Naive thymus-derived CD8-positive, alpha-beta T cell (primary cell): ENCODE results near the gene CYP39A1. TPM values are rescaled to one million over a fixed set of nuclear protein-coding genes. Genes with fewer than 3 reads are reported as not detected.

ENCODE experiments used
- ATAC-seq, 2 donors: fragments of 150-1000 bp; cut with Tn5 transposase in 1 of 2; sonication (Bioruptor Pico), chemical (Tn5 transposase) in 1 of 2; 1 replicate in 1 of 2; 2 replicates in 1 of 2; pipeline ENCODE4 v1.10.0; 2021; ENCODE audit warnings: mild to moderate bottlenecking in 2 of 2, moderate library complexity in 2 of 2
- POLR2A ChIA-PET: fragments of 350-600 bp; sonication (Branson Sonifier 250); formaldehyde crosslinking; loops from one replicate; lab custom pipeline; 2021; ENCODE audit warnings: antibody characterized with exemption; lab: Charles Lee
- DNase-seq, 10 donors: peaks; one replicate each; pipeline versions ENCODE4 v3.0.0 to v3.0.0-alpha.2; 2020 to 2022
- H3K27ac Mint-ChIP-seq, 10 donors: one replicate each; pipeline ENCODE4 v1.8.0; 2020 to 2022; ENCODE audit warnings: mild to moderate bottlenecking in 10 of 10, mixed read lengths in 10 of 10, moderate library complexity in 4 of 10, inconsistent platforms in 1 of 10
- H3K27me3 Mint-ChIP-seq, 5 donors: one replicate each; pipeline ENCODE4 v1.8.0; 2021 to 2022; ENCODE audit warnings: mixed read lengths in 5 of 5
- H3K36me3 Mint-ChIP-seq, 3 donors: one replicate each; pipeline ENCODE4 v1.8.0; 2020 to 2022; ENCODE audit warnings: mixed read lengths in 3 of 3, mild to moderate bottlenecking in 2 of 3, inconsistent platforms in 1 of 3
- H3K4me1 Mint-ChIP-seq, 4 donors: one replicate each; pipeline ENCODE4 v1.8.0; 2021 to 2022; ENCODE audit warnings: mixed read lengths in 4 of 4
- H3K4me3 Mint-ChIP-seq, 10 donors: one replicate each; pipeline ENCODE4 v1.8.0; 2020 to 2022; ENCODE audit warnings: mild to moderate bottlenecking in 10 of 10, mixed read lengths in 10 of 10, moderate library complexity in 6 of 10, inconsistent platforms in 1 of 10
- H3K9me3 Mint-ChIP-seq, 9 donors: one replicate each; pipeline ENCODE4 v1.8.0; 2020 to 2022; ENCODE audit warnings: mixed read lengths in 9 of 9, mild to moderate bottlenecking in 3 of 9, inconsistent platforms in 1 of 9, moderate library complexity in 1 of 9
- polyA plus RNA-seq, 3 donors: library from polyadenylated mRNA; unstranded; fragments of 300-500 nt; fragmentation: Illumina TruSeq; gene quantifications; one replicate each; pipeline ENCODE4 v1.2.3, GENCODE V29; 2021
- total RNA-seq, 8 experiments: library from RNA in 2 of 8; stranded (reverse) in 2 of 8; gene quantifications; one replicate each; pipeline ENCODE4 v1.2.3 and lab custom pipeline; 2021 to 2026

Gene CYP39A1
- total and polyA plus RNA-seq, 5 experiments from 2014 or later = not detected

DNA sequence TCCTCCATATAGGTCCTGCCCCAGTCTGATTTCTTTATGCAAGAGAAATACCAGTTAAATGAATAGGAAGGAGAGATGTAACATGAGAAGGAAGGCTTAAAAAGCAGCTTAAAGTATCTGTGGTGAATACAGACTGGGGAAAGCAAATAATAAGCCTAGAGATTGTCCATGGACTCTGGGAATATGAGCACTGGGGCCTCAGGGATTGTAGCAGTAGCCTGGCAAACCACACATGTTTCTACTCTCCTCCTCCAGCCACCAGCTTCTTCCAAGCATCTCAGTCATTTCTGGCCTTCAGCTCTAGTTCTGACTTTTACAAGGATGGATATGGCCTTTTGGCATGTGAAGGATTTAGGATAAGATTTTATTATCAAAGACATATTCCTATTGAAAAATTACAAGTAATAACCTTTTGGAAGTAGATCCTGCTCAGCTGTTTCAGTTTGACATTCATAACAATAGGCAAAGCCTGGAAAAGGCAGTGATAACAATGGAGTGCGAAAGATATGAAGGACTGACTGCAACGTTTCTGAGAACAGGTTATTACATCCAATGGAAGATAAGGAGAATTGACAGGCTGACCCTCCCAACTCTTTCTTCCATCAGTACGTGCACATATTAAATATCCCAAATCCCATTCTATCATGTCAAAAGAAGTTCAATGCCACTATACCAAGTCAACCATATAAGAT is 41.6 kb downstream of the CYP39A1 start:
- ATAC-seq (no peak), DNase-seq (no peak)
- no peak overlapping the region for H3K4me3 Mint-ChIP-seq
- H3K27ac Mint-ChIP-seq = no peak overlapping the region
- H3K27me3 Mint-ChIP-seq = peaks cover 8 to 20% (median 10%) of the 10 kb centered on the region in 5 donors
- no peaks in the 10 kb centered on the region for H3K36me3 Mint-ChIP-seq
- POLR2A ChIA-PET = no interaction called here
- no peaks in the 10 kb centered on the region for H3K9me3 Mint-ChIP-seq
- no peaks in the 10 kb centered on the region for H3K4me1 Mint-ChIP-seq

DNA sequence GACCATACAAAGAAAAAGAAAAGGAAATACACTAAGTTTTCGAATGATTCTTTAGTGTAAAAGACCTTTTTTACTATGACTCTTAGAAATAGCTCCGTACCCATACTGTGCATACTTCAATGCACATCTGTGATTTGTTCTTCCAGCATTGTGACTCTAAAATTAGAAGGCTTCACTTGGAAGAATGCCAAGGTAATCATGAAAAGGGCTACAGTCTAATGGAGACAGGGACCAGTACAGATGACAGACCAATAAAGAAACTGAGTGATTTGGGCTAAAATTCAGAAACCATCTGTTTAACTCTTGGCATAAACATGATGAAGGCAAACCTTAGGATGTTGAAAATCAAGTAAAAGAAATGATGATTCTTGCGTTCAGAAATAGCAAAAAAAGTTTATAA is 46.3 kb downstream of the CYP39A1 start:
- ATAC-seq (no peak), DNase-seq (no peak)
- Mint-ChIP-seq H3K4me3 (no peak overlapping the region), H3K27me3 (peaks cover 6 to 15% (median 7%) of the 10 kb centered on the region in 5 donors), H3K9me3 (no peaks in the 10 kb centered on the region), H3K36me3 (no peaks in the 10 kb centered on the region), H3K27ac (no peak overlapping the region), H3K4me1 (no peaks in the 10 kb centered on the region)
- POLR2A ChIA-PET = no interaction called here

DNA sequence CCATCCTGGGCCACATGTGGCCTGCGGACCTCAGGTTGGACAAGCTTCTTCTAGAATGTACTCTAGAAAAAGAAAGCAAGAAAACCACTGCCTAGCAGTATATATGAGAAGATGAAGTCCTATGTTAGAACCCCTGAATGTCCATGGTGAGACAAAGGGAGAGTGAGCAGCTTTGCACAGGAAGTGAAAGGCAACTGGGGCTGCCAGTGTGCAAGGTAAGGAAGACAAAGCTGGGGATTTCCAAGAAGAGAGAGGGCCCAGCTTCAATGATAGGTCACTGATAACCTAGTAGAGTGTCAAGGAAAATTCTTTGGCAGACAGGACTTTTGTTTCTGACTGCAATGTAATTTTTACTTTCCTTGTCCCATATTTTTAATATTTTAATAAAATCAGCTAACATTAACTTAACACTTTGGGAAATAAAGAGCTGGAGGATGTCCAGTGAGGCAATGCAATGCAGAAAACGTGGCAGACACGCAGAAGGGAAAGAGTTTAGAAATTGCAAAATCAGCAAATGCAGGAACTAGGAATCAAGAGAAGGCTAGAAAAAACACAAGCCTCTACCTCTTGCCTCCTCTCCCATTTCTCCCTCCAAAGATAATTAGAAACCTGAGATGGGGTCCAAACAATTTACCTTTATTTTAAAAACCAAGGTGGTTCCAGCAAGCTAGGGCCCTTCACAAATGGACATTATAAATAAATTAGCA is 47.4 kb downstream of the CYP39A1 start:
- DNase-seq (no peak), ATAC-seq (no peak)
- Mint-ChIP-seq H3K27me3 (peaks cover 12 to 22% (median 15%) of the 10 kb centered on the region in 5 donors), H3K27ac (no peak overlapping the region), H3K9me3 (no peaks in the 10 kb centered on the region), H3K4me3 (no peak overlapping the region), H3K36me3 (no peaks in the 10 kb centered on the region), H3K4me1 (no peaks in the 10 kb centered on the region)
- POLR2A ChIA-PET = no interaction called here

DNA sequence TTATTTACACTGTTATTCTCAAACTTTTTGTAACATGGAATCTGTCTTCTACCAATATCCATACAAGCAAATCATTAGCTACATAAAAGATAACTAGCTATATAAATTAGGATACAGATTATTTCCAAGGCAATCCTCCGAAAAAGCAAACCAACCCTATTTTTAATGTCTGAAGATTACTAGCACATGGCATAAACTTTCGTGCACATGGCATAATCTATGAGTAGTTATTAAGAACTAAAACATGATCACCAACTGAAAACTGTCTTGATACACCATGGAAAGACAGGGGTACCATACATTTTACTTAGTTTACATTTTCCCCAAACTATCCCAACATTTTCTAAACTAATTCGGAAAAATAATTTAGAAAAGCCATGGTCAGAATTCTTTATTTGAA is 54.4 kb downstream of the CYP39A1 start:
- H3K4me1 Mint-ChIP-seq = no peaks in the 10 kb centered on the region
- DNase-seq (no peak), ATAC-seq (no peak)
- H3K4me3 Mint-ChIP-seq = no peak overlapping the region
- H3K9me3 Mint-ChIP-seq = peaks cover 0 to 17% (median 7%) of the 10 kb centered on the region in 9 donors
- POLR2A ChIA-PET = no interaction called here
- no peaks in the 10 kb centered on the region for H3K36me3 Mint-ChIP-seq
- H3K27me3 Mint-ChIP-seq = peaks cover 13 to 24% (median 16%) of the 10 kb centered on the region in 5 donors
- H3K27ac Mint-ChIP-seq = no peak overlapping the region

DNA sequence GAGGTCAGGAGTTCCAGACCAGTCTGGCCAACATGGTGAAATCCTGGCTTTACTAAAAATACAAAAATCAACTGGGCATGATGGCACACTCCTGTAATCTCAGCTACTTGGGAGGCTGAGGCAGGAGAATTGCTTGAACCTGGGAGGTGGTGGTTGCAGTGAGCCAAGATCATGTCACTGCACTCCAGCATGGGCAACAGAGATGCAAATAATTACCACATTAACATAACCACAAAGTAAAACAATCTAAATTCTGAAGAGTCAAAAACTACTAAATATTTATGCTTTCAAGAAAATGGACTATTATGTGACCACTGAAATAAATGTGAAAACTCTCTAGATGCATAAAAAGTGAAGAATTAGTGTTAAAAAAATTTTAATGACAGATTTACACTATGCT is 59.9 kb downstream of the CYP39A1 start:
- Mint-ChIP-seq H3K27me3 (peaks cover 8 to 21% (median 12%) of the 10 kb centered on the region in 5 donors), H3K27ac (no peak overlapping the region), H3K9me3 (peaks cover 0 to 17% (median 7%) of the 10 kb centered on the region in 9 donors), H3K4me3 (no peak overlapping the region), H3K36me3 (no peaks in the 10 kb centered on the region), H3K4me1 (no peaks in the 10 kb centered on the region)
- ATAC-seq = no peak
- POLR2A ChIA-PET = no interaction called here
- no peak for DNase-seq

DNA sequence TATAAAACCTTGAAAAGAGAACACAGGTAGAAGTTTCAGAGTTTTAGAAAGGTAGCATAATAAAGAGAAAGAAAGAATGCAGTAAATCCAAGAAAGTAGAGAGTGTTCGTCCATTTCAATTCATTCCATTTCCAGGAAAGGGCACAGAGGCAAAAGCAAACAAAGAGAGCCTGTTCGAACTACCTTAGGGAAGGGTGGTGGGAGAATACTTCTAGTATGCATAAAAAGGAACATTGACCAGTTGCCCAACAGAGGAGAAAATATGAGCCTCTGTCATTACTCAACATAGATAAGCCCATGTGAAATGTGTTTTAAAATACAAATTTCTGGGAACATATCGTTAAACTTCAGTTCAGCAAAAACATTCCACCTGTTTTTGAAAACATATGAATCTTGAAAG is 60.6 kb downstream of the CYP39A1 start:
- H3K36me3 Mint-ChIP-seq = no peaks in the 10 kb centered on the region
- DNase-seq (no peak), ATAC-seq (no peak)
- peaks cover 0 to 17% (median 7%) of the 10 kb centered on the region in 9 donors for H3K9me3 Mint-ChIP-seq
- POLR2A ChIA-PET = no interaction called here
- peaks cover 8 to 21% (median 12%) of the 10 kb centered on the region in 5 donors for H3K27me3 Mint-ChIP-seq
- H3K27ac Mint-ChIP-seq = no peak overlapping the region
- H3K4me3 Mint-ChIP-seq = no peak overlapping the region
- no peaks in the 10 kb centered on the region for H3K4me1 Mint-ChIP-seq

DNA sequence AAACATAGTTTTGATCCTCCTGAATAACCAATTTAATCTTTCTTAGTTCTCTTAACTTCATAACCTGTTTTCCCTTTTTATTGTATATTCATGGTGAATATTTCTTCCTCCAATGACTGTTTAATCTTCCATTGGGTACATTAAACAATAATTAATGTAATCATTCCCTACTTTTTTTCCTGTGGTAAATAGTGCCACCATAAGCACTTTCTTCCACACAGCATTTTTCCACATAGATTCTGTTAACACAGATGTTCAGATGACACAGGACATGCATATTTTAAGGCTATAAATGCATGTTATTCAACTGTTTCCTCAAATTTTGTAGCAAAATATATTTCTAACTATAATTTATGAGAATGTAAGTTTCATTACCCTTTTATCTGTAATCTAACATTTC is 61.9 kb downstream of the CYP39A1 start:
- POLR2A ChIA-PET = no interaction called here
- H3K9me3 Mint-ChIP-seq = peaks cover 0 to 17% (median 7%) of the 10 kb centered on the region in 9 donors

DNA sequence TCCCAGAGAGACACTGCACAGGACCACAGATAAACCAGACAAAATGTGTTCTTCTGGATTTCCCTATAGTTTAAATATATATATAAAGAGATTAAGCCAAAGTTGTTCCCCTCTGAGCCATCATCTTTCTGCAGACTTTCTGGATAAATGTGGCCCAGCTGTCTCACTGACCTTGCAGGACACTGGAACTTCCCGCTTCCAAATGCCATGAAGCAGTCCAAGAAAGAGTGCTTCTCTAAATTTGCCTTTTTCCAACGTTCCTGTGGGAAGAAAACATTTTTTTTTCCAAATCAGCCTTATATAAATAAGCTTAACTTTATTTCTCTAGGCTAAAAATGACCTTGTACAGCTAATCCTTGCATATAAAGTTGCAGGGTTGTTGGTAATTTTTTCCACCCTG is 65.7 kb downstream of the CYP39A1 start:
- H3K4me1 Mint-ChIP-seq = no peaks in the 10 kb centered on the region
- H3K36me3 Mint-ChIP-seq = no peaks in the 10 kb centered on the region
- ATAC-seq (no peak), DNase-seq (no peak)
- H3K4me3 Mint-ChIP-seq = no peak overlapping the region
- POLR2A ChIA-PET = no interaction called here
- H3K27me3 Mint-ChIP-seq = peaks cover 8 to 21% (median 11%) of the 10 kb centered on the region in 5 donors
- H3K9me3 Mint-ChIP-seq = no peaks in the 10 kb centered on the region
- no peak overlapping the region for H3K27ac Mint-ChIP-seq

More for the DNA sequence above, 61.9 kb downstream of the CYP39A1 start:
- H3K27ac Mint-ChIP-seq = no peak overlapping the region
- DNase-seq = no peak
- no peak for ATAC-seq
- no peaks in the 10 kb centered on the region for H3K36me3 Mint-ChIP-seq
- peaks cover 8 to 21% (median 12%) of the 10 kb centered on the region in 5 donors for H3K27me3 Mint-ChIP-seq
- H3K4me3 Mint-ChIP-seq = no peak overlapping the region
- H3K4me1 Mint-ChIP-seq = no peaks in the 10 kb centered on the region

DNA sequence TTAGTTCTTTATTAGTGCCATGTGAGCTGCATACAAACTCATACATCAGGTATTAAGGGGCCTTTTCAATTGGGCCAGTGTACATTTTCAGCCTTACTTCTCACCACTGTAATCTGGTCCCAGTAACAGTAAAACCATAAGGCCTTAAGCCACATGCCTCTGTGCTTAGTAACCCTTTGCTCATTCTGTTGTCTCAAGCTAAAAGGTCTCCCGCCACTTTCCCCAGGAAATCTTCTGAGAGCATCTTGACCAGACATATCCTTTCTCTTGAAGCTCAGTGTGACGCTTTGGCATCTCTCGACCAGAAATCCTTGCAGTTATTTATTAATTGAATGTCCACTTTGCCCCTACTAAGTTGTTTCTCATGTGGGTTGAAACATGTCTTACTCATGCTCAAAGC is 68.0 kb downstream of the CYP39A1 start:
- DNase-seq = no peak
- no peak overlapping the region for H3K4me3 Mint-ChIP-seq
- no peaks in the 10 kb centered on the region for H3K9me3 Mint-ChIP-seq
- ATAC-seq = no peak
- POLR2A ChIA-PET = no interaction called here
- no peaks in the 10 kb centered on the region for H3K36me3 Mint-ChIP-seq
- H3K4me1 Mint-ChIP-seq = no peaks in the 10 kb centered on the region
- peaks cover 2 to 12% (median 7%) of the 10 kb centered on the region in 5 donors for H3K27me3 Mint-ChIP-seq
- no peak overlapping the region for H3K27ac Mint-ChIP-seq

DNA sequence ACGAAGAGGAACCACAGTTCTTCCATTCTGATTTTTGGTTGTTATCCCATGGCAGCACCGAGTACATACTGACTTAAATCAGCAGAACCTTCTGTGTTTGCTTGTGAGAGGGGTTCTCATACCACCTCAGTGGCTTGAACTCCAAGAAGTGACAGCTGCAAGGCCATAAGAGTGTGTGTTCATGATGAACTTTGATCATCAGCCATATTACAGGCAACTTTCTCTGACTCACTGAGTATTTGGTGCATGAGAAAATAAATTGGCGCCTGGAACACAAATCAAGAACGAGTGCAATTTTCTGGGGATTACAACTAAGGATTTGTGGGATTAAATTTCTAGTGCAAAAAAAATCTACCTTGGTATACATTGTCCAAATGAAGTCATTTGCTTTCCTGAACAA is 68.9 kb downstream of the CYP39A1 start:
- H3K36me3 Mint-ChIP-seq = no peaks in the 10 kb centered on the region
- peaks cover 2 to 12% (median 4%) of the 10 kb centered on the region in 5 donors for H3K27me3 Mint-ChIP-seq
- H3K9me3 Mint-ChIP-seq = no peaks in the 10 kb centered on the region
- no peaks in the 10 kb centered on the region for H3K4me1 Mint-ChIP-seq
- H3K27ac Mint-ChIP-seq = no peak overlapping the region
- H3K4me3 Mint-ChIP-seq = no peak overlapping the region
- no peak for ATAC-seq
- POLR2A ChIA-PET = no interaction called here
- DNase-seq = no peak

DNA sequence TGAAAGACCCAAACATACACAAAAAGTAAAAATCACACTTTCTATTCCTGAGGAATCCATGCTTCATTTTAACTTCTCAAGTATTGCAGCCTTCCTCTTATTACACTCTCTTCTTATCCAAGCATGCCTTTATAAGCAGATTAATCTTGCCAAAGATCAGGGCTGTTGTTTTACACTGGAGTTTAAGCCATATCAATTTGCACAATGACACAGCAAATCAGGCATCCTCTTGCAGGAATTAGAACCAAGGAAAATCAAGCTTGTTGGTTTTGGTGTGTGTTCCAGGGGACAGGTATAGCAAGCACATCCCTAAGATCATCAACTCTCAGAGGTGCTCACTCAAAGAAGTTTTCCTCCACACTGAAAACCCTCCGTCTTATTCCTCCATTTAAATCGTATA is 69.5 kb downstream of the CYP39A1 start:
- H3K4me3 Mint-ChIP-seq = no peak overlapping the region
- DNase-seq (no peak), ATAC-seq (no peak)
- H3K9me3 Mint-ChIP-seq = no peaks in the 10 kb centered on the region
- peaks cover 0 to 12% (median 3%) of the 10 kb centered on the region in 5 donors for H3K27me3 Mint-ChIP-seq
- H3K4me1 Mint-ChIP-seq = no peaks in the 10 kb centered on the region
- no peak overlapping the region for H3K27ac Mint-ChIP-seq
- no peaks in the 10 kb centered on the region for H3K36me3 Mint-ChIP-seq
- POLR2A ChIA-PET = no interaction called here

DNA sequence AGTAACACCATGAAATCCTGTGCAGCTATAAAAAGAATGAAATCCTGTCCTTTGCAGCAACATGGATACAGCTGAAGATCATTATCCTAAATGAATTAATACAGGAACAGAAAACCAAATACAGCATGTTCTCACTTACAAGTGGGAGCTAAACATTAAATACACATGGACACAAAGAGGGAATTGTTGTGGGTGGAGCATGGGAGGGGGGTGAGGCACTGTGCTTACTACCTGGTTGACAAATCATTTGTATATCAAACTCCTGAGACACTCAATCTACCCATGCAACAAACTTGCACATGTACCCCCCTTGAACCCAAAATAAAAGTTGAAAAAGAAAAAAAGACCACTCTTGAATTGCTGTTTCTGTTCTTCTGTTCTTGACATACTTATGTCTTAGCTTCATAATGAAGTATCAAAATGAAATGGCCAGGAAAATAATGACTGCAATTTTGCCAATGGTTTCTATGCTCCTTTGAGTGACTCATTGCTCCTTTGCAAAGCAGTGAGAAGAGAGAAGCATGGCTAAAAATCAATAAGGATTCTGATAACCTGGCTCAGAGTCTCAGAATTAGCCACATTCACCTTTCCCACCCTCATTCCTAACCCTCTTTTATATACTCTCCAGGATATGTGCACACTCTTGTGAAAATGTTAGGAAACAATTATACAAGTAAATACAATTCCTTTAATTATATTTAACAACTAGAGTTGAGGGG is 71.0 kb downstream of the CYP39A1 start:
- Mint-ChIP-seq H3K36me3 (no peaks in the 10 kb centered on the region), H3K27ac (no peak overlapping the region), H3K4me1 (no peaks in the 10 kb centered on the region), H3K4me3 (no peak overlapping the region), H3K9me3 (no peaks in the 10 kb centered on the region), H3K27me3 (peaks cover 3 to 12% (median 3%) of the 10 kb centered on the region in 5 donors)
- DNase-seq = no peak
- no peak for ATAC-seq
- POLR2A ChIA-PET = no interaction called here

DNA sequence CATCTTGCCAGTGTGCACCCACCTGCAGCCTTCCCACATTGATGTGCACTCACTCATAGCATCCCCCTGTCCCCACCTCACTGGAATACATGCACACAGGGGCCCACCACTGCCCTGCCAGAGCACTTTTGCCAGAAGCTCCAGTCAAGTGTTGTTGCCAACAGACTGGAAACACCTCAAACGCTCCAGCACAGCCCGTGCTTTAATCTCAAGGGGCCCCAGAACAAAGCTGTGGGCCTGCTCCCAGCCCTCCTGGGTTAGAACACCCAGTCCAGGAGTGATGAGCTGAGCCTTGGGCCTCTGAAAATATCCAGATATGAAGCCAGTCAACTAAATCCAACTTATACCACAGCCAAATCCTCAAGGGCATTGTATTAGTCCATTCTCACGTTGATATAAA is 77.1 kb downstream of the CYP39A1 start:
- no peaks in the 10 kb centered on the region for H3K4me1 Mint-ChIP-seq
- H3K36me3 Mint-ChIP-seq = peaks cover 0 to 10% (median 2%) of the 10 kb centered on the region in 3 donors
- H3K27ac Mint-ChIP-seq = no peak overlapping the region
- peaks cover 2 to 22% (median 11%) of the 10 kb centered on the region in 9 donors for H3K9me3 Mint-ChIP-seq
- POLR2A ChIA-PET = no interaction called here
- H3K27me3 Mint-ChIP-seq = peaks cover 18 to 60% (median 26%) of the 10 kb centered on the region in 5 donors
- ATAC-seq (no peak), DNase-seq (no peak)
- no peak overlapping the region for H3K4me3 Mint-ChIP-seq
